Measurements from ENCODE around the gene BRPF1.

Gene BRPF1

DNA sequence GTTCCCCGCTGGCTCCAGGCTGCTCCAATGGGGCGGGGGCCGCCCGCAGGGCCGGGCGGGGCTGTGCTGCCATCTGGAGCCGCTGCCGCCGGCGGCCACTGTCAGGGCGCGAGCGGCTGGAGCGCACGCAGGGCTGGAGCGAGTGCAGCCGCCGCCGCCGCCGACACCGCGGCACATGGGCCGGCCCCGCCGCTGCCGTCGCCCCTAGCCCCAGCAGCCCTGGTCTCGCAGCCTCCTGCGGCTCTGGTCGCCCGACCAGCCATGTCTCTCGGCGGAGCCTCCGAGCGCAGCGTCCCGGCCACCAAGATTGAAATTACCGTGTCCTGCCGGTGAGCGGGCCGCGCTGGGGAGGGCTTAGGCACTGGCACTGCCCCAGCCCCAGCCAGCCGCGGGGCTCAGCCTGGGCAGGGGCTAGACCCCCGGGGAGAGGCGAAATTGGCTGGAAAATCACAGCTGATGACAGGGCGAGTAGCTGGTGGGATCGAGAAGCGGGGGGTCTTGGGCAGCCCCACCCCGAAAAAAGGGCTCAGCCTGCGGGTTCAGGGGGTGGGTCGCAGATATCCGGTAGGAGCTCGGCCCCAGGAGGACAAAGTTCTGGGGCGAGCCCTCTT is 27.7 kb upstream of the BRPF1 start, which contains the start of gene CPNE9:
TSS of gene CPNE9 (plus strand) at position 98 of the 611 bp plus-strand sequence. CDS start at position 262, 164 bp downstream.
- DNase-seq (ENCODE audit: low spot score), result no peak

GRCh38 chr3:9704347-9705322 is 26.9 kb upstream of the BRPF1 start:
- DNase-seq (ENCODE audit: low spot score), result no peak

DNA sequence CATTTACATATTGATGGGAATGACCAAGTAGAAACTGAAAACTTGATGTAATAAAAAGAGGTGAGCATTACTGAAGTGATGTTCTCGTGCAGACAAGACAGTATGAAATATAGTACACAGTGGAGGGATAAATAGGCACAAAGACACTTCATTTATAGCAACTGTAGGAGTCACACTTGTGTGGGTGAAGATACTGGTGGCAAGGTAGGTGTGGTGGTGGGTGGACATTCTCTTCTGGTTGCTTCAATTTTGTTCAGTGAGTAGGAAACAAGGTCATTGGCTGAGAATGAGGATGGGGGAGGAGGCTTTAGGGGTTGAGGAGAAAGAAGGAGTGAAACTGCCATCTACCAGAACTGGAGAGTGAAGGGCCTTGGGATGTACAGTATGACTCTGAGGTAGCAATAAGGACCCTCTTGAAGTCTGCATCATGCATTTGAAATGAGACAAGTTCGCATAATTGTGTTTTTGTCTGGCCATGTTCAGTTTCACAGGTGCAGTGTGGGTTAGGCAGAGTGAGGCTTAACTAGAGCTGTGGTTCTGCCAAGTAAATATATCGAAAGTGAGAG is 21.3 kb upstream of the BRPF1 start:
- DNase-seq (ENCODE audit: low spot score), result no peak

GRCh38 chr3:9712415-9712814 is 19.1 kb upstream of the BRPF1 start:
- DNase-seq (ENCODE audit: low spot score), result no peak

- DNase-seq (ENCODE audit: low spot score), result no peak
Measured at GRCh38 chr3:9713142-9713541, 18.4 kb upstream of the BRPF1 start.

DNA sequence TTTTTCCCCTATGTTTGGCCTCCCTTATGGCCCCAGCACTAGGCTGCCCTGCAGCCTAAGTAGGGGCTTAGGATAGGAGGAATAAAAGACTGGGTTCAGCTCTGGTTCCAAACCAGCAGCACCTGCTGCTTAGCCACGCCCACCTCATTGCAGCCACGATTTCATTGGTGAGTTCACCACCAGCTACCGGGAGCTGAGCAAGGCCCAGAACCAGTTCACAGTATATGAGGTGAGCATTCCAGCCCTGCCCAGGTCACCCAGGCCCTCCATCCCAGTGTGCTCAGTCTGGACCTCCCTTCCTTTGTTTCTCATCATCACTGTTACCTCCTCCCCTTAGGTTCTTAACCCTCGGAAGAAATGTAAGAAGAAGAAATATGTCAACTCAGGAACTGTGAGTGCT is 16.4 kb upstream of the BRPF1 start:
- DNase-seq (ENCODE audit: low spot score), result no peak

GRCh38 chr3:9715764-9716437 is 15.6 kb upstream of the BRPF1 start:
- DNase-seq (ENCODE audit: low spot score), result peak; percentile 80

- DNase-seq (ENCODE audit: low spot score), result no peak
Measured at GRCh38 chr3:9716801-9717555, 14.6 kb upstream of the BRPF1 start.

DNA sequence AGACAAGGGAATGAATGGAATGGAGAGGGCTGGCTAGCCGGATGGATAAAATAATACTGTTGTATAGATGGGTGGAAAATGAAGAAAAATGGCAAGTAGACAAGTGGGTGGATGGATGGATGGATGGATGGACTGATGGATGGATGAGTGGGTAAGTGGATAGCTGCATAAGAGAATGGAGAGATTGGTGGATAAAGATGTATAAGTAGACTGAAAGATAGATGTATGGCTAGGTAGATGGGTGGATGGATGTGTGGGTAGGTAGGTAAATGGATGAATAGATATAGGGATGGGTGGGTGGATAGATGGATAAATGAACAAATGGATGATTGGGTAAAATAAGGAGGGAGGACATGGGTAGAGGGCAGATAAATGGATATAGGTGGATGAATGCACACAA is 14.0 kb upstream of the BRPF1 start:
- DNase-seq (ENCODE audit: low spot score), result no peak

DNA sequence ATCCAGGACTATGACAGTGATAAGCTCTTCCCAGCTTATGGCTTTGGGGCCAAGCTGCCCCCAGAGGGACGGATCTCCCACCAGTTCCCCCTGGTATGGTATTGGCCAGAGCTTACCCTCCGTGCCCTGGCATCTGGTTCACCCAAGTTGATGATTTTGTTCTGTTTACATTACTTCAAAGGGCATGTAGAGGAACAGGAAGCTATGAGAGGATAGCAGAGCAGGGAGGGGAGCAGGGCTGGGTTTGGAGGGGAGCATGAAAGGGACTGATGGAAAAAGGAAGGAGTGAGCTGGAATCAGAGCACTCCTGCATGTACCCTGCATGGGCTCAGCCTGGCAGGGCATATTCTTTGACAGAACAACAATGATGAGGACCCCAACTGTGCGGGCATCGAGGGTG is 13.4 kb upstream of the BRPF1 start:
- DNase-seq (ENCODE audit: low spot score), result no peak

GRCh38 chr3:9721015-9721699 is 10.4 kb upstream of the BRPF1 start:
- no peak for DNase-seq (ENCODE audit: low spot score)

DNA sequence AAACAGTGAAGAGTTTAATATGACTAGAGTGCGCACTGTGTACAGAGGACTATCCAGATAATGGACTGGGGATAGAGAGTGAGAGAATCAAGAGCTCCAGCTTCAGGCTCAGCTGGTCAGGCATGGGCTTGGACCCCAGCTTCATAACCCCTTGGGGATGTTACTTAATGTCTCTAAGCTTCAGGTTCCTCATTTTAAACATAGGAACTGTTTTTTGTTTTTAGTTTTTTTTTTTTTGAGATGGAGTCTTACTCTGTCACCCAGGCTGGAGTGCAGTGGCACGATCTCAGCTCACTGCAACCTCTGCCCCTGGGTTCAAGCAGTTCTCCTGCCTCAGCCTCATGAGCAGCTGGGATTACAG is 9.9 kb upstream of the BRPF1 start:
- no peak for DNase-seq (ENCODE audit: low spot score)

DNA sequence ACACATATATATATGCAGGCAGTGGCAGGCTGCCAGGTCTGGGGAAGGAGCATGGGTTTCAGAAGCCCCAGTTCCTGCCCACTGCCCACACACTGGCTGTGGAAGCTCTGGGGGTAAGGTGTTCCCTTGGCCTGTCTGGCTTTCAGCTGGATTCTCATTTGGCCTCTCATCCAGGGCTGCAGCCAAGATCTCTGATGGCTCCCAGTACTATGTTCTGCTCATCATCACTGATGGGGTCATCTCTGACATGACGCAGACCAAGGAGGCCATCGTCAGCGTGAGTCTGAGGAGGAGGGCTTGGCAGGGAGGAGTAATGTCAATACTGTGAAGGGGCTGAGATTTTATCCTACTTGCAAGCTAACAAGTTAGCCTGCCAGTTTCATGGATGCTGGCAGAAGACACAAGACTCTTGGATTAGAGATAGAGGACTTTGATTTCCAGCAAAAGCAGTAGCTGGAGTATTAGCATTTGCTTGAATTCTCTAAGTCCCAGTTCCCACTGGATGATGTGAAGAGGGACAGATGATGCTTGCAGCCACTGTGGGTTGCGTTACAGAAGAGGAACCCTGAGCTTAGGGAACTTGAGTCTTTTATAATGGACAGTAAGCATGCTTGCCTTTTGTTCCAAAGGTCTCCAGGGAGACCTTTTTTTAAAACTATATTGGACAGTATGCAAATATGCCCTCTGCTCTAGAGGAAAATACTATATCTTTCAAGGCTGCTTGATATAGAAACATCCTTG is 5.6 kb upstream of the BRPF1 start:
- DNase-seq (ENCODE audit: low spot score), result no peak

DNA sequence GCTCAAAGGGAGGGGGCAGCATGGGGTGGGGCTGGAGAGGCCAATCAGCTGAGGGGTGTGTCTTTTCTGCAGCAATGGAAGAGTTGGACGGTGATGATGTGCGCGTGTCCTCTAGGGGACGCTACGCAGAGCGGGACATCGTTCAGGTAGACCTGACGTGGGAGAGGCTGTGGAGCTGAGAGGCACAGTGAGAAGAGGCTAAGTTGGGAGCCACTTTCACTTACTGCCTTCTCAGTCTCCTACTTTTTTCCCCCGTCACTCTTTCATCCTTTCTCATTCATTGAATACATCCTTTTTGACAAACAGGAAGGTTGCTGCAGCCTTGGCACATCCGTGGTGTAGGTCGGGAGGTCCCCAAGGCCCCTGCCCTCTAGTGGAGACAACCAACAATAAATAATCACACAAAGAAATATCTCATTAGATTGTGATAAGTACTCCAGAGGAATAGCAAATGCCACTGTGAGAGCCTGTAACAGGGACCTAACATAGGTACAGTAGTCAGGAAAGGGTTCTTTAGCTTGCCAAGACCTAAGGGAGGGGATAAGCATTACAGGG is 4.4 kb upstream of the BRPF1 start:
- no peak for DNase-seq (ENCODE audit: low spot score)

DNA sequence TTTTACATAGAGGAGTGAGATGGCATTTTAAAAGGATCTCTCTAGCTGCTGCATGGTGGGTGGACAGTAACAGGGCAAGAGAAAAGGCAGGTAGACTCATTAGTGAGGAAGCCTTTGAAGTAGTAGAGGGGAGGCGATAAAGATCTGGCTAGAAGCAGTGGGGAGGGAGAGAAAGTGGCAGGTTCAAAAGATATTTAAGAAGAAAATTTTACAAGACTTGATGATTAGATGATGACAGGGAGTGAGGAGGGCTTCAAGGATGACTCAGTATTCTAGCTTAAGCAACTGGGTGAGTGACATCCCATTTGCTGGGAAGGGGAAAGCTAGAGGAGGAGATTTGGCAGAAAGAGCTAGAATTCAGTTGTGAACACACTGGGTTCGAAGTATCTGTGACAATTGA is 3.8 kb upstream of the BRPF1 start:
- no peak for DNase-seq (ENCODE audit: low spot score)

- no peak for DNase-seq (ENCODE audit: low spot score)
Measured at GRCh38 chr3:9729419-9729818, 2.1 kb upstream of the BRPF1 start.

DNA sequence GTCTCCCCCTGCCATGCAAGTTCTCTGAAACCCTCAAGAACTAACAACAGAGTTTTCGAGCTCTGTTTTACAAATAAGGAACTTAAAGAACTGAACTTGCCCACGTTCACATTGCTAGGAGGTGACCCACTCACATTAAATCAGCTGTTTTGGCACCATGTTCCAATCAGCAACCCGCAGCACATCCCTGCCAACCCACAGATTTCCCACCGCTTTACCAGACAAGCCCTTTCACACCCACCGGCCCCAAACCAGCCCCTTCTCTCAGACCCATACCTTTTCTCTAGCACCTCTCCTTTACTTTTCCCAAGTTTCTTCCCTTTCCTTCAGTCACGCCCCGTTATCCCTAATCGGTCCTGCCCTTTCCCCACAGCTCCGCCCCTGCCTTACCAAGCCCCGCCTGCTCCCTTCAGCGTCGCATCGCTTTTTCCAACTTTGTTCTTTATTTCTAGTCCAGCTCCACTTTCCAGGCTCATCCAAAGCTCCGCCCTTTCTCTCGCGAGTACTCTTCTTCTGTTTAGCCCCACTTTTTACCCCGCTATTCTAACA is 804 bp upstream of the BRPF1 start:
- no peak for DNase-seq (ENCODE audit: low spot score)

GRCh38 chr3:9732080-9732739 is 675 bp downstream of the BRPF1 start:
- DNase-seq (ENCODE audit: low spot score), result peak; percentile 9

- DNase-seq (ENCODE audit: low spot score), result no peak
Measured at GRCh38 chr3:9732740-9733115, 1.2 kb downstream of the BRPF1 start.

Measured in hematopoietic multipotent progenitor cell treated with erythropoietin and hydrocortisone succinate and interleukin-3 and kit ligand, for 15 days (in vitro differentiated cells).